Effector memory CD8-positive, alpha-beta T cell (primary cell): ENCODE results near the gene PER1.

Experiments used
- ATAC-seq: fragments of 150-1000 bp; cut with Tn5 transposase; replicated peaks from 2 replicates; pipeline ENCODE4 v1.10.0; 2021; ENCODE audit warnings: mild to moderate bottlenecking, moderate library complexity
- DNase-seq, 3 experiments: peaks; one replicate each; pipeline ENCODE4 v3.0.0; 2021
- H3K27ac Mint-ChIP-seq, 2 donors: one replicate each; pipeline ENCODE4 v1.8.0; 2022; ENCODE audit warnings: mild to moderate bottlenecking in 2 of 2, mixed read lengths in 2 of 2, moderate library complexity in 2 of 2
- H3K27me3 Mint-ChIP-seq, 2 donors: one replicate each; pipeline ENCODE4 v1.8.0; 2022; ENCODE audit warnings: mixed read lengths in 2 of 2
- H3K36me3 Mint-ChIP-seq: one replicate; pipeline ENCODE4 v1.8.0; 2022; ENCODE audit warnings: mild to moderate bottlenecking, moderate library complexity, mixed read lengths; ENCODE audit not compliant: insufficient read depth
- H3K4me1 Mint-ChIP-seq, 2 donors: one replicate each; pipeline ENCODE4 v1.8.0; 2022; ENCODE audit warnings: low read depth in 2 of 2, mixed read lengths in 2 of 2
- H3K4me3 Mint-ChIP-seq, 2 donors: one replicate each; pipeline ENCODE4 v1.8.0; 2022; ENCODE audit warnings: mild to moderate bottlenecking in 2 of 2, mixed read lengths in 2 of 2, moderate library complexity in 2 of 2
- H3K9me3 Mint-ChIP-seq, 2 donors: one replicate each; pipeline ENCODE4 v1.8.0; 2022; ENCODE audit warnings: mixed read lengths in 2 of 2

Gene PER1

DNA sequence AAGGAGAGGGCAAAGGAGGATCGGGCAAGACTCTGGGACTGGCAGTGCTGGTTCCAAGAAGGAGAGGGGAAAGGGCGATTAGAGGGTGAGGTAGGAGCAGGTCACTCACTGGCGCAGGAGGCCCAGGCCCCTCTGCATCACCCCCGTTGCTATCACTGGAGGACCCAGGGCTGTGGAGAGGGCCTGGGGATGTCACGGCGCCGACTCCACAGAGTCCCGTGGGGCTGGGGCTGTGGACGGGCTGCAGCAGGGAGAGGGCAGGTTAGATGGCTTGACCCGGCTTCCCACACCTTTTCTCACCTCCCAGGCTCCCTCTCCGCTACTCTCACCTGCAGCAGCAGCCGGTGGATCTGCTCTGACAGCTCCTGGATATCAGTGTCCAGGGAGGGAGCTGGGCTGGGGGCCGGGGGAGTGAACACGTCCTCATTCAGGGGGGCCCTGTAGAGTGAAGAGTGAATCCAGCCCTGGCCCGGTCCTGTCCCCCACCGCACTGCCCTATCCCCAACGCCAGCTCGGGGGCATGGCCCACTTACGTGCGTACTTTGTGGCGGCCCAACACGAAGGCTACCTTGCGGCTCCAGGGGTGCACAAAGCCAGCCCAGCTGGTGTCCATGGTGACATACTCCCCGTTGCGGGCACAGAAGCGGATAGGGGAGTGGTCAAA lies 4.9 kb downstream of the PER1 start:
- DNase-seq: no peak
- peaks cover 19 to 46% of the 10 kb centered on the region in 2 donors for H3K4me1 Mint-ChIP-seq
- H3K27me3 Mint-ChIP-seq: no peaks in the 10 kb centered on the region
- no peaks in the 10 kb centered on the region for H3K9me3 Mint-ChIP-seq
- peak overlapping the region in 1 of 2 donors; percentile 74 for H3K4me3 Mint-ChIP-seq
- ATAC-seq: no peak
- H3K36me3 Mint-ChIP-seq: no peaks in the 10 kb centered on the region
- H3K27ac Mint-ChIP-seq: peak overlapping the region in 1 of 2 donors; percentile 84

DNA sequence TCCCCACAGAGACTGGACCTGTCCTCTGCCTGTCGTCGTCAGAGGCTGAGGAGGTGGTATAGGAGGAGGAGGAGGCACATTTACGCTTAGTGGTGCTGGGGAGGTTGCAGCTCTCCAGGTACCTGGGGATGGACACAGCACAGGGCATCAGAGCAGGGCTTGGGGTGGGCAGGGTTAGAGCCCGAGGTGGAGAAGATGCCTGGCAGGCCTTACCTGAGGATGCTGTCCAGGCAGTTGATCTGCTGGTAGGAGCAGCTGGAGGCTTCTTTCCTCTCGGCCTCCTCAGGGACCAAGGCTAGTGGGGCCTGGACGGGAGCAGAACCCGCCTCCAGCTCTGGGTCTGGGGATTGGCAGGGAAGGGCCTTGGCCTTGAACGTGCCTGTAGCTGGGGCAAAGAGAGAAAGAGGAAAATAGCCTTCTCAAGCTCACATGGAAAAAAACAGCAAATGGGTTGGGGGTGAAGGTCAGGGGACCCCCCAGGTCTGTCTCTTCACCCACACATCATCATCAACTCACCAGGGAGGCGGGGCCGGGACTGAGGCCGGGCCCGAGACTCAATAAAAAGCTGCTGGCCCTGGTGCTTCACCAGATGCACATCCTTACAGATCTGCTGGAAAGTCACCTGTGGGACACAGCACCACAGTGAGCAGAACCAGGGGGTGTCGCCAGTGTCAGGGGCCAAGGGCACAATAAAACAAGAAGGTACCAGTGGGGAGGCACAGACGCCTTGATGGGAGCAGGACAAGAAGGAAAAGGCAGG lies 5.6 kb downstream of the PER1 start:
- Mint-ChIP-seq H3K27ac (peak overlapping the region in 1 of 2 donors; percentile 84), H3K4me1 (peaks cover 14 to 42% of the 10 kb centered on the region in 2 donors), H3K9me3 (no peaks in the 10 kb centered on the region), H3K27me3 (no peaks in the 10 kb centered on the region), H3K36me3 (no peaks in the 10 kb centered on the region), H3K4me3 (peak overlapping the region in 1 of 2 donors; percentile 74)
- no peak for ATAC-seq
- peak in 1 of 3 experiments; percentile 9 for DNase-seq

DNA sequence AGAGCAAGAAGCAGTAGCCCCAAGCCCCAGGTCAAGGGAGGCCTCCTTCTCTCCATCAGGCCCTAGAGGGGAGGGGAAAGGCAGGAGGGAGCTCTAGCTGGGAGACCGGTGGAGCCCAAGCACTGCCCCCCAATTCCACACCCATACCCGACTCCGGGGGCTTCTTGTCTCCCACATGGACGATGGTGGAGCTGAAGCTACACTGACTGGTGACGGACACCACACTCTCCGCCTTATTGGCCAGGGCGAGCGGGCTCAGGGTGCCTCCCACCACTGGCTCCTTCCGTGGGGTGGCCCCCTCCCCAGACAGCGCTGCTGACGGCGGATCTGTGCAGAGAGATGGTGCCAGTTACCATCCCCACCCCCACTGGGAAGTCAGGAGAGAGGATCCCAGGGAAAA lies 6.4 kb downstream of the PER1 start:
- Mint-ChIP-seq H3K4me1 (peaks cover 10 to 35% of the 10 kb centered on the region in 2 donors), H3K36me3 (no peaks in the 10 kb centered on the region), H3K27ac (peak overlapping the region in 1 of 2 donors; percentile 84), H3K9me3 (no peaks in the 10 kb centered on the region), H3K4me3 (peak overlapping the region in 1 of 2 donors; percentile 74), H3K27me3 (no peaks in the 10 kb centered on the region)
- DNase-seq (peak in 1 of 3 experiments; percentile 6), ATAC-seq (no peak)

DNA sequence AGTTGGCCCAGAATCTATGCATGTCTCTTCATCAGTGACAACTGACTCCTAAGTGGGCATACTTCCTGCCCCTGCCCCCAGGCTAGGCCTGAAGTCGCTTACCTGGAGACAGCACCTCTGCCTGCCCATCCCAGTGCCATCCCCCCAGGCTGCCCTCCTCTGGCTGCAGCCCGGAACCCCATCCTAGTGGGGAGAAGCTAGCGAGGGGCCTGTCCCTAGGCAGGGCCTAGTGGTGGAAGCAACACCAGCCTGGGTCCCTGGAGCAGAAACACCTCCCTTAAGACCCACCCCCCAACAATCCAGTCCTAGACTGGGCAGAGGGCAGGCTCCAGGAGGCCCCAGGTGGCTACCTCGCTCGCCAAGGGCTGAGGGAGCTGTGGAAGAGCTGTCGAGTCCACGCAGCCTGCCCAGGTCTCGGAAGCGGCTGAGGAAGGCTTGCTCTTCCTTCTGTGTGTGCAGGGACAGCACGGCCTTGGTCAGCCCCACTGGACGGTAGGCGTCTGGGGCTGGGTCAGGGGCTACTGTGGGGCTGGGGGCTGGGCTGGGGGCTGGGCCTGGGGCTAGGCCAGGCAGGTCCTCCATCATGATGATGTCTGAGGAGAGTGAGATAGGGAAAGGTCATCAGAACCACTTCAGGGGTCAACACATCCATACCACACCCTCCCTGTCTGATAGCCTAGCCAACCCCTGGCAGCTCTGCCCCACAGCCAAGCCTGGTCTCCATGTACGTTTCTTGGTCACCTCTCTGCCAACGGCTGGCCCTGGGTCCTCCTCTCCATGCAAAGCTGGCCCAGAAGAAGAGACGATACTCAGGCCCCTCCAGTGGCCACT lies 7.6 kb downstream of the PER1 start:
- H3K4me3 Mint-ChIP-seq: peak overlapping the region in 1 of 2 donors; percentile 74
- H3K27ac Mint-ChIP-seq: peak overlapping the region in 1 of 2 donors; percentile 80
- peak in 2 of 3 experiments; percentile 16 to 23 for DNase-seq
- peaks cover 6 to 28% of the 10 kb centered on the region in 2 donors for H3K4me1 Mint-ChIP-seq
- no peaks in the 10 kb centered on the region for H3K9me3 Mint-ChIP-seq
- H3K36me3 Mint-ChIP-seq: no peaks in the 10 kb centered on the region
- peak; percentile 6 for ATAC-seq
- no peaks in the 10 kb centered on the region for H3K27me3 Mint-ChIP-seq

- H3K4me3 Mint-ChIP-seq: peak overlapping the region; percentile 41 to 64
- no peaks in the 10 kb centered on the region for H3K36me3 Mint-ChIP-seq
- DNase-seq (peak in 2 of 3 experiments; percentile 28 to 30), ATAC-seq (peak; percentile 1)
- H3K9me3 Mint-ChIP-seq: no peaks in the 10 kb centered on the region
- H3K27me3 Mint-ChIP-seq: no peaks in the 10 kb centered on the region
- peak overlapping the region in 1 of 2 donors; percentile 80 for H3K27ac Mint-ChIP-seq
- H3K4me1 Mint-ChIP-seq: peaks cover 6 to 23% of the 10 kb centered on the region in 2 donors
These were observed 8.4 kb downstream of the PER1 start for GRCh38 chr17:8143581-8144400.

- peak in 1 of 3 experiments; percentile 19 for DNase-seq
- Mint-ChIP-seq H3K27me3 (no peaks in the 10 kb centered on the region), H3K36me3 (no peaks in the 10 kb centered on the region), H3K27ac (peak overlapping the region in 1 of 2 donors; percentile 80), H3K4me3 (peak overlapping the region; percentile 41 to 64), H3K4me1 (peaks cover 6 to 20% of the 10 kb centered on the region in 2 donors), H3K9me3 (no peaks in the 10 kb centered on the region)
- no peak for ATAC-seq
These were observed 9.2 kb downstream of the PER1 start for GRCh38 chr17:8142887-8143580.

GRCh38 chr17:8142158-8142886 lies 9.9 kb downstream of the PER1 start:
- Mint-ChIP-seq H3K27ac (peak overlapping the region in 1 of 2 donors; percentile 69), H3K4me3 (peak overlapping the region in 1 of 2 donors; percentile 64), H3K36me3 (no peaks in the 10 kb centered on the region), H3K4me1 (peaks cover 6 to 16% of the 10 kb centered on the region in 2 donors), H3K9me3 (no peaks in the 10 kb centered on the region), H3K27me3 (no peaks in the 10 kb centered on the region)
- ATAC-seq: no peak
- DNase-seq: peak in 2 of 3 experiments; percentile 14 to 15

GRCh38 chr17:8141741-8142140 lies 10.5 kb downstream of the PER1 start:
- no peaks in the 10 kb centered on the region for H3K9me3 Mint-ChIP-seq
- H3K36me3 Mint-ChIP-seq: no peaks in the 10 kb centered on the region
- H3K27me3 Mint-ChIP-seq: no peaks in the 10 kb centered on the region
- no peak for ATAC-seq
- H3K27ac Mint-ChIP-seq: peak overlapping the region in 1 of 2 donors; percentile 69
- DNase-seq: no peak
- peak overlapping the region in 1 of 2 donors; percentile 64 for H3K4me3 Mint-ChIP-seq
- peaks cover 3 to 13% of the 10 kb centered on the region in 2 donors for H3K4me1 Mint-ChIP-seq

GRCh38 chr17:8141045-8141444 lies 11.2 kb downstream of the PER1 start:
- H3K9me3 Mint-ChIP-seq: no peaks in the 10 kb centered on the region
- H3K27ac Mint-ChIP-seq: peak overlapping the region in 1 of 2 donors; percentile 69
- no peak overlapping the region for H3K4me3 Mint-ChIP-seq
- ATAC-seq (no peak), DNase-seq (peak in 1 of 3 experiments; percentile 2)
- peaks cover 0 to 10% of the 10 kb centered on the region in 2 donors for H3K4me1 Mint-ChIP-seq
- no peaks in the 10 kb centered on the region for H3K27me3 Mint-ChIP-seq
- H3K36me3 Mint-ChIP-seq: no peaks in the 10 kb centered on the region

DNA sequence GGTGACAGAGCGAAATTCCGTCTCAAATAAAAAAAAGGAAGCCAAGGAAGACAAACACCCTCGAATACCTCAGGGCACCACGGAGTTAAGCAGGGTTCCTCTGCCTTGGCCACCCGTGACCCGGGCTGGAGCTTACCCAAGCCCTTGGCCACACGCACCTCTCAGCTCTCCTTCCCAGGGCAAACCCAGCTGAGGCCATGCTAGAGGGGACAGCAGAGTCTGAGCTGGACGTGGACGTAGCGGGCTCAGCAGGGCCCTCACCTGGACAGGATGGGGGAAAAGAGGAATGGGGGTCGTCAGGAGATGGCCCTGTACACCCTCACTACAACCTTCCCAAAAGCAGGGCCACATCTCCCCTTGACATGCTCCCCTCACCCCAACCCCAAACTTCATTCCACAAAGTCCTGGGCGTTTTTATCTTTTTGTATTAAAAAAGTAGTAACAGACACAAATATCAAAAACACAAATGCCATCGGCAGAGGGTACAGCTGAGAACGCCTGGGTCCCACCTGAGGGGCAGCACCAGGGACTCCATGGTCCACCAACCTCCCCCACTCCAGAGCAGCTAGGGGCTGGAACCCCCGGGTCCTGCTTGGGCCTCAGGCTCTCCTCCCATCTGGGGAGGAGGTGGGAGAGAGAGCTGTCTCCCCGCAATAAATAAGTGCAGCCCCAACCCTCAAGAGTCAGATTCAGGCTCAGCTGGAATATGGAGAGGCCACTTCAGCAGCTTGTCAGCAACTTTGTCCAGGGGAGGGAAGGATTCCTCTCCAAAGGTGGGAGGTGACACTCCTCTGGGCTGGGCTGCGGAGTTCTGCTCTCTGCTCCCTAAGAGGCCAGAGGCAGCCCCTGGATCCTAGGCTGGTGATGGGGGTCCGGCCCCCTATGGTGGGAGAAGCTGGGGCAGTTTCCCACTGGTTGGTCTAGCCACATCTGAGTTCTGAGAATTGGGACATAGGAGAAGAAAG lies 11.9 kb downstream of the PER1 start:
- H3K27ac Mint-ChIP-seq: peak overlapping the region in 1 of 2 donors; percentile 69
- peaks cover 0 to 8% of the 10 kb centered on the region in 2 donors for H3K4me1 Mint-ChIP-seq
- H3K36me3 Mint-ChIP-seq: peaks cover 5% of the 10 kb centered on the region
- no peaks in the 10 kb centered on the region for H3K27me3 Mint-ChIP-seq
- H3K9me3 Mint-ChIP-seq: no peaks in the 10 kb centered on the region
- peak in 1 of 3 experiments; percentile 9 for DNase-seq
- ATAC-seq: no peak
- H3K4me3 Mint-ChIP-seq: peak overlapping the region in 1 of 2 donors; percentile 10
